ENCODE data around the gene VENTX.

VENTX gene

GRCh38 chr10:133277993-133278576 is 40.4 kb downstream of the VENTX start:
- Histone ChIP-seq H3K27ac (peak overlapping the region in 20 of 21 experiments; percentile 9 to 93 (median 69)), H3K4me3 (no peak overlapping the region)

- Histone ChIP-seq H3K4me3 (no peak overlapping the region), H3K27ac (peak overlapping the region in 20 of 21 experiments; percentile 9 to 93 (median 66))
These were observed 41.1 kb downstream of the VENTX start for GRCh38 chr10:133278577-133279265.

GRCh38 chr10:133279326-133280226 is 41.9 kb downstream of the VENTX start:
- peak overlapping the region in 14 of 21 experiments; percentile 6 to 93 (median 70) for H3K27ac ChIP-seq
- H3K4me3 ChIP-seq = no peak overlapping the region

- Histone ChIP-seq H3K27ac (peak overlapping the region in 4 of 21 experiments; percentile 6 to 93 (median 76)), H3K4me3 (no peak overlapping the region)
These were observed 42.9 kb downstream of the VENTX start for GRCh38 chr10:133280391-133281059.

- no peak overlapping the region for H3K27ac ChIP-seq
- H3K4me3 ChIP-seq = no peak overlapping the region
These were observed 43.4 kb downstream of the VENTX start for GRCh38 chr10:133281084-133281483.

- Histone ChIP-seq H3K27ac (no peak overlapping the region), H3K4me3 (no peak overlapping the region)
These were observed 44.1 kb downstream of the VENTX start for GRCh38 chr10:133281628-133282372.

- Histone ChIP-seq H3K27ac (no peak overlapping the region), H3K4me3 (no peak overlapping the region)
These were observed 45.3 kb downstream of the VENTX start for GRCh38 chr10:133282846-133283390.

GRCh38 chr10:133283931-133284330 is 46.3 kb downstream of the VENTX start:
- no peak overlapping the region for H3K27ac ChIP-seq
- H3K4me3 ChIP-seq = no peak overlapping the region

- Histone ChIP-seq H3K4me3 (no peak overlapping the region), H3K27ac (no peak overlapping the region)
These were observed 47.6 kb downstream of the VENTX start for GRCh38 chr10:133285217-133285616.

GRCh38 chr10:133286366-133286765 is 48.7 kb downstream of the VENTX start:
- Histone ChIP-seq H3K27ac (no peak overlapping the region), H3K4me3 (no peak overlapping the region)

- H3K4me3 ChIP-seq = no peak overlapping the region
- no peak overlapping the region for H3K27ac ChIP-seq
These were observed 50.3 kb downstream of the VENTX start for GRCh38 chr10:133287832-133288500.

- H3K4me3 ChIP-seq = no peak overlapping the region
- no peak overlapping the region for H3K27ac ChIP-seq
These were observed 52.1 kb downstream of the VENTX start for GRCh38 chr10:133289761-133290160.

All from skin epidermis (tissue), 12 donors.